HepG2 (cell line): ENCODE results near the gene COL9A3. TPM values are rescaled to one million over a fixed set of nuclear protein-coding genes. Genes with fewer than 3 reads are reported as not detected.

Experiments
- ATAC-seq: fragments of 200-7000 bp; cut with Tn5 transposase; 3 replicates; pipeline ENCODE4 v1.9.1; 2020; ENCODE audit warnings: mild to moderate bottlenecking, moderate library complexity
- BruUV-seq: library from RNA; stranded (reverse); fragments of 400-500 nt; replicated peaks from 2 replicates; lab custom pipeline; 2021; lab: Mats Ljungman, UMichigan
- CTCF ChIA-PET: fragments of 300-600 bp; formaldehyde crosslinking; extraction: SDS; loops from one replicate; lab custom pipeline; 2021; ENCODE audit warnings: low total read pairs, inconsistent platforms, low intra/inter-chr PET ratio; lab: Yijun Ruan, JAX
- POLR2A ChIA-PET: fragments of 350-600 bp; sonication (Branson Sonifier 250); formaldehyde crosslinking; loops from one replicate; lab custom pipeline; 2020; ENCODE audit warnings: antibody characterized with exemption, inconsistent platforms; lab: Yijun Ruan, JAX
- DNase-seq: peaks from one replicate; pipeline ENCODE4 v3.0.0-alpha.2; 2015; ENCODE audit warnings: low spot score
- FAIRE-seq: peaks from 3 replicates; lab custom pipeline; 2011; peaks lifted over from hg19 to GRCh38; lab: Jason Lieb, UNC
- H2AFZ ChIP-seq: one replicate; pipeline ENCODE4 v1.6.1; 2011; ENCODE audit warnings: low read length, inconsistent platforms
- H3K27ac ChIP-seq: fragments of 300-600 bp; 3 replicates; pipeline ENCODE4 v1.8.0; 2011; ENCODE audit warnings: mixed run types, mild to moderate bottlenecking, mixed read lengths, low read length, inconsistent platforms; ENCODE audit not compliant: insufficient read depth; ENCODE audit errors: extremely low read length
- H3K27me3 ChIP-seq, 2 experiments: fragments of 200-600 bp in 1 of 2; 2 replicates in 1 of 2; 3 replicates in 1 of 2; pipeline versions ENCODE4 v1.6.0 to v1.8.0; 2011; ENCODE audit warnings: low read length in 2 of 2, mild to moderate bottlenecking in 2 of 2, moderate library complexity in 2 of 2, inconsistent platforms in 1 of 2; ENCODE audit not compliant: insufficient read depth in 2 of 2, control insufficient read depth in 1 of 2
- H3K36me3 ChIP-seq, 2 experiments: fragments of 200-600 bp in 1 of 2; replicated peaks in 1 of 2; 2 replicates in 1 of 2; 3 replicates in 1 of 2; pipeline versions ENCODE4 v1.5.1 to v1.8.0; 2011; ENCODE audit warnings: low read length in 2 of 2, inconsistent platforms in 1 of 2; ENCODE audit not compliant: insufficient read depth in 2 of 2, control insufficient read depth in 1 of 2
- H3K4me1 ChIP-seq: 2 replicates; pipeline ENCODE4 v1.5.1; 2012; ENCODE audit warnings: low read length, inconsistent platforms; ENCODE audit not compliant: insufficient read depth
- H3K4me2 ChIP-seq: 2 replicates; pipeline ENCODE4 v1.6.0; 2011; ENCODE audit warnings: low read depth, low read length, inconsistent platforms
- H3K4me3 ChIP-seq, 3 experiments: fragments of 200-600 bp in 1 of 3; sonication (generic), shearing (Covaris generic) in 1 of 3; replicated peaks in 1 of 3; 2 replicates each; pipeline ENCODE4 v1.5.1; 2011 to 2016; ENCODE audit warnings: low read length in 3 of 3, inconsistent platforms in 2 of 3, low read depth in 2 of 3, mild to moderate bottlenecking in 2 of 3, control low read depth in 1 of 3, mixed read lengths in 1 of 3; ENCODE audit not compliant: insufficient read depth in 1 of 3
- H3K79me2 ChIP-seq: one replicate; pipeline ENCODE4 v1.6.1; 2011; ENCODE audit warnings: low read length, inconsistent platforms; ENCODE audit not compliant: insufficient read depth
- H3K9ac ChIP-seq: 2 replicates; pipeline ENCODE4 v1.6.0; 2011; ENCODE audit warnings: mild to moderate bottlenecking, low read depth, low read length, inconsistent platforms; ENCODE audit not compliant: insufficient read depth
- H3K9me3 ChIP-seq: 2 replicates; pipeline ENCODE4 v1.5.1; 2012; ENCODE audit warnings: mild to moderate bottlenecking, low read length
- H4K20me1 ChIP-seq: 2 replicates; pipeline ENCODE4 v1.6.0; 2011; ENCODE audit warnings: inconsistent platforms, mild to moderate bottlenecking, low read length, moderate library complexity; ENCODE audit not compliant: insufficient read depth
- CC2D1A ChIP-seq: sonication (generic); formaldehyde crosslinking; IDR thresholded peaks from 2 replicates; pipeline ENCODE4 v1.8.1; 2023; ENCODE audit warnings: mild to moderate bottlenecking, missing genetic modification reagents
- GTF2F1 ChIP-seq: fragments of 150-350 bp; IDR thresholded peaks from 2 replicates; pipeline ENCODE4 v1.6.1; 2014; ENCODE audit warnings: low read length
- HES4 ChIP-seq: sonication (generic); formaldehyde crosslinking; IDR thresholded peaks from 2 replicates; pipeline ENCODE4 v1.9.0; 2021; ENCODE audit warnings: mild to moderate bottlenecking, missing genetic modification reagents, borderline replicate concordance
- RFX1 ChIP-seq: fragments of 450-650 bp; IDR thresholded peaks from 2 replicates; pipeline ENCODE4 v1.6.1; 2017
- TEAD3 ChIP-seq: optimal IDR thresholded peaks from 2 replicates; pipeline ENCODE3; 2016; ENCODE audit warnings: borderline replicate concordance
- ZBTB7B ChIP-seq: sonication (generic); formaldehyde crosslinking; IDR thresholded peaks from 2 replicates; pipeline ENCODE4 v1.4.0; 2020; ENCODE audit warnings: missing genetic modification reagents
- ZNF605 ChIP-seq: sonication (generic); formaldehyde crosslinking; IDR thresholded peaks from 2 replicates; pipeline ENCODE4 v1.8.0; 2022; ENCODE audit warnings: mild to moderate bottlenecking, missing genetic modification reagents
- WGBS: methylation state at CpG from one replicate; pipeline ENCODE4 v1.1.6; 2017; ENCODE audit warnings: low lambda C conversion rate; 5-methylcytosine and 5-hydroxymethylcytosine counted together
- in situ Hi-C: cut with HindIII; loops from 2 replicates; pipeline ENCODE4 v1.10.0; 2017; ENCODE audit warnings: low pct_unique_long_range_greater_than_20kb; ENCODE audit not compliant: extremely low pct_ligation_motif_present
- intact Hi-C: fragments of 100-400 bp; cut with micrococcal nuclease; formaldehyde crosslinking; loops from one replicate; pipeline ENCODE4 v1.10.0; 2022; ENCODE audit not compliant: unreplicated experiment
- polyA plus RNA-seq, 8 experiments: library from polyadenylated mRNA; depleted of rRNA in 3 of 8; stranded (reverse) in 7 of 8; unstranded in 1 of 8; fragments of >200 nt; fragmentation: Illumina TruSeq in 4 of 8; extraction: Trizol in 4 of 8; gene quantifications; 2 replicates each; pipeline versions ENCODE4 v1.2.1 to v1.2.3, GENCODE V29; 2011 to 2016; ENCODE audit warnings: low read depth in 4 of 8, missing spikeins in 1 of 8, mixed read lengths in 1 of 8; ENCODE audit not compliant: insufficient read depth in 1 of 8
- total RNA-seq, 5 experiments: library from RNA; depleted of rRNA; stranded (reverse); fragments of >200 nt; fragmentation: Illumina TruSeq; extraction: Trizol; gene quantifications; 2 replicates each; pipeline ENCODE4 v1.2.3, GENCODE V29; 2016; ENCODE audit warnings: low read depth in 1 of 5
- TF ChIP-seq, protein P1 (sequence below): sonication (generic); formaldehyde crosslinking; IDR thresholded peaks from 2 replicates; pipeline ENCODE4 v1.4.0; 2020; ENCODE audit warnings: missing genetic modification reagents, mild to moderate bottlenecking, borderline replicate concordance
- TF ChIP-seq, protein P2 (sequence below): fragments of 450-650 bp; IDR thresholded peaks from 2 replicates; pipeline ENCODE4 v1.6.1; 2016
- TF ChIP-seq, protein P3 (sequence below), 2 experiments: sonication (generic) in 1 of 2; formaldehyde crosslinking in 1 of 2; IDR thresholded peaks; 2 replicates each; pipeline versions ENCODE4 v1.5.1 to v1.6.1; 2011 to 2020; ENCODE audit warnings: borderline replicate concordance in 1 of 2, low read depth in 1 of 2, low read length in 1 of 2, mild to moderate bottlenecking in 1 of 2, missing genetic modification reagents in 1 of 2, moderate library complexity in 1 of 2
- TF ChIP-seq, protein P4 (sequence below): sonication (generic); formaldehyde crosslinking; IDR thresholded peaks from 2 replicates; pipeline ENCODE4 v1.5.1; 2020; ENCODE audit warnings: mild to moderate bottlenecking, missing genetic modification reagents, moderate library complexity
- TF ChIP-seq, protein P5 (sequence below): IDR thresholded peaks from 2 replicates; pipeline ENCODE4 v1.6.1; 2016; ENCODE audit warnings: control low read depth

Gene COL9A3
- total and polyA plus RNA-seq, 2 of the 13 experiments (the other 11 are each of a cell fraction or from before 2014, with no cell fraction given), result 155 to 204 TPM

DNA sequence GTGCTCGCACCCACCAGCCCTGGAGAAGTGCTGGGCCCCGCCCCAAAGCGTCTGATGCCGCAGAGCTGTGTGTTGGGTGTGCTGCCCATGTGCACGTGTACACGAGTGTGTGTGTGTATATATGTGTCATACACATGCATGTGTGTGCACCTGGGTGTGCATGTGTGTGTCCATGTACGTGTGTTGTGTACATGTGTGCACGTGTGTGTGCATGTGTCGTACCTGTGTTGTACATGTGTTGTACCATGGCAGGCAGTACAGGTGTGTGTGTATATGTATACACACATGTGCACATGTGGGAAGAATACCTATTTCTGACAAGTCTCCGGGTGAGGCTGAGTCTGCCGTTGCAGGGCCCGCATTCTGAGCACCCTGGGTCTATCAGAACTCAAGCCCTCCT lies 26.8 kb upstream of the COL9A3 start:
- in situ Hi-C loops, result loop anchor here (5.0 to 25.0 kb wide), 3 partner anchors 123 to 278 kb away; no protein-coding TSS in a partner anchor
- H3K4me3 ChIP-seq, result no peak overlapping the region
- no peak overlapping the region for H3K9ac ChIP-seq
- no peaks in the 10 kb centered on the region for H3K79me2 ChIP-seq
- H3K4me1 ChIP-seq, result peaks cover 50% of the 10 kb centered on the region
- H2AFZ ChIP-seq, result no peak overlapping the region
- no TSS peak for BruUV-seq
- no peak for FAIRE-seq
- H3K4me2 ChIP-seq, result no peak overlapping the region
- peaks cover 16 to 66% of the 10 kb centered on the region in 2 experiments for H3K27me3 ChIP-seq
- no peaks in the 10 kb centered on the region for H3K36me3 ChIP-seq
- ChIA-PET POLR2A (interaction anchor here (0.6 kb wide), 1 partner anchor 42 kb away, joined by 3 read pairs; no protein-coding TSS in a partner anchor), CTCF (interaction anchor here (1.8 to 3.9 kb wide), 4 partner anchors 18 to 290 kb away, joined by 5 to 93 read pairs (median 16); no protein-coding TSS in a partner anchor)
- H3K9me3 ChIP-seq, result no peaks in the 10 kb centered on the region
- intact Hi-C loops, result loop anchor here (2.0 to 10.0 kb wide), 4 partner anchors 103 to 415 kb away; no protein-coding TSS in a partner anchor
- DNase-seq, result no peak
- ATAC-seq, result no peak
- no peak overlapping the region for H3K27ac ChIP-seq
- 60% methylated on average over 12 of the region's 12 CpGs for WGBS
- H4K20me1 ChIP-seq, result no peaks in the 10 kb centered on the region
- TF ChIP-seq, protein P1, sequence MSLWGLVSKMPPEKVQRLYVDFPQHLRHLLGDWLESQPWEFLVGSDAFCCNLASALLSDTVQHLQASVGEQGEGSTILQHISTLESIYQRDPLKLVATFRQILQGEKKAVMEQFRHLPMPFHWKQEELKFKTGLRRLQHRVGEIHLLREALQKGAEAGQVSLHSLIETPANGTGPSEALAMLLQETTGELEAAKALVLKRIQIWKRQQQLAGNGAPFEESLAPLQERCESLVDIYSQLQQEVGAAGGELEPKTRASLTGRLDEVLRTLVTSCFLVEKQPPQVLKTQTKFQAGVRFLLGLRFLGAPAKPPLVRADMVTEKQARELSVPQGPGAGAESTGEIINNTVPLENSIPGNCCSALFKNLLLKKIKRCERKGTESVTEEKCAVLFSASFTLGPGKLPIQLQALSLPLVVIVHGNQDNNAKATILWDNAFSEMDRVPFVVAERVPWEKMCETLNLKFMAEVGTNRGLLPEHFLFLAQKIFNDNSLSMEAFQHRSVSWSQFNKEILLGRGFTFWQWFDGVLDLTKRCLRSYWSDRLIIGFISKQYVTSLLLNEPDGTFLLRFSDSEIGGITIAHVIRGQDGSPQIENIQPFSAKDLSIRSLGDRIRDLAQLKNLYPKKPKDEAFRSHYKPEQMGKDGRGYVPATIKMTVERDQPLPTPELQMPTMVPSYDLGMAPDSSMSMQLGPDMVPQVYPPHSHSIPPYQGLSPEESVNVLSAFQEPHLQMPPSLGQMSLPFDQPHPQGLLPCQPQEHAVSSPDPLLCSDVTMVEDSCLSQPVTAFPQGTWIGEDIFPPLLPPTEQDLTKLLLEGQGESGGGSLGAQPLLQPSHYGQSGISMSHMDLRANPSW (CRISPR knock-in tag), result no peak
- TF ChIP-seq, protein P2, sequence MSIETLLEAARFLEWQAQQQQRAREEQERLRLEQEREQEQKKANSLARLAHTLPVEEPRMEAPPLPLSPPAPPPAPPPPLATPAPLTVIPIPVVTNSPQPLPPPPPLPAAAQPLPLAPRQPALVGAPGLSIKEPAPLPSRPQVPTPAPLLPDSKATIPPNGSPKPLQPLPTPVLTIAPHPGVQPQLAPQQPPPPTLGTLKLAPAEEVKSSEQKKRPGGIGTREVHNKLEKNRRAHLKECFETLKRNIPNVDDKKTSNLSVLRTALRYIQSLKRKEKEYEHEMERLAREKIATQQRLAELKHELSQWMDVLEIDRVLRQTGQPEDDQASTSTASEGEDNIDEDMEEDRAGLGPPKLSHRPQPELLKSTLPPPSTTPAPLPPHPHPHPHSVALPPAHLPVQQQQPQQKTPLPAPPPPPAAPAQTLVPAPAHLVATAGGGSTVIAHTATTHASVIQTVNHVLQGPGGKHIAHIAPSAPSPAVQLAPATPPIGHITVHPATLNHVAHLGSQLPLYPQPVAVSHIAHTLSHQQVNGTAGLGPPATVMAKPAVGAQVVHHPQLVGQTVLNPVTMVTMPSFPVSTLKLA, result peak; percentile 99
- TF ChIP-seq, protein P3, sequence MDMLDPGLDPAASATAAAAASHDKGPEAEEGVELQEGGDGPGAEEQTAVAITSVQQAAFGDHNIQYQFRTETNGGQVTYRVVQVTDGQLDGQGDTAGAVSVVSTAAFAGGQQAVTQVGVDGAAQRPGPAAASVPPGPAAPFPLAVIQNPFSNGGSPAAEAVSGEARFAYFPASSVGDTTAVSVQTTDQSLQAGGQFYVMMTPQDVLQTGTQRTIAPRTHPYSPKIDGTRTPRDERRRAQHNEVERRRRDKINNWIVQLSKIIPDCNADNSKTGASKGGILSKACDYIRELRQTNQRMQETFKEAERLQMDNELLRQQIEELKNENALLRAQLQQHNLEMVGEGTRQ (IDR thresholded peaks at IDR 0.05; ENCODE audit: low read depth, low read length), result no peak
- TF ChIP-seq, protein P3 (CRISPR knock-in tag; IDR thresholded peaks at IDR 0.05; ENCODE audit: borderline replicate concordance), result no peak
- TF ChIP-seq ZBTB7B (no peak), GTF2F1 (no peak), HES4 (CRISPR knock-in tag) (no peak), CC2D1A (no peak), TEAD3 (CRISPR knock-in tag) (peak; percentile 9), ZNF605 (0 out of 2 replicates have a peak, but pooled peaks have one; percentile 31), RFX1 (no peak)
- TF ChIP-seq, protein P4, sequence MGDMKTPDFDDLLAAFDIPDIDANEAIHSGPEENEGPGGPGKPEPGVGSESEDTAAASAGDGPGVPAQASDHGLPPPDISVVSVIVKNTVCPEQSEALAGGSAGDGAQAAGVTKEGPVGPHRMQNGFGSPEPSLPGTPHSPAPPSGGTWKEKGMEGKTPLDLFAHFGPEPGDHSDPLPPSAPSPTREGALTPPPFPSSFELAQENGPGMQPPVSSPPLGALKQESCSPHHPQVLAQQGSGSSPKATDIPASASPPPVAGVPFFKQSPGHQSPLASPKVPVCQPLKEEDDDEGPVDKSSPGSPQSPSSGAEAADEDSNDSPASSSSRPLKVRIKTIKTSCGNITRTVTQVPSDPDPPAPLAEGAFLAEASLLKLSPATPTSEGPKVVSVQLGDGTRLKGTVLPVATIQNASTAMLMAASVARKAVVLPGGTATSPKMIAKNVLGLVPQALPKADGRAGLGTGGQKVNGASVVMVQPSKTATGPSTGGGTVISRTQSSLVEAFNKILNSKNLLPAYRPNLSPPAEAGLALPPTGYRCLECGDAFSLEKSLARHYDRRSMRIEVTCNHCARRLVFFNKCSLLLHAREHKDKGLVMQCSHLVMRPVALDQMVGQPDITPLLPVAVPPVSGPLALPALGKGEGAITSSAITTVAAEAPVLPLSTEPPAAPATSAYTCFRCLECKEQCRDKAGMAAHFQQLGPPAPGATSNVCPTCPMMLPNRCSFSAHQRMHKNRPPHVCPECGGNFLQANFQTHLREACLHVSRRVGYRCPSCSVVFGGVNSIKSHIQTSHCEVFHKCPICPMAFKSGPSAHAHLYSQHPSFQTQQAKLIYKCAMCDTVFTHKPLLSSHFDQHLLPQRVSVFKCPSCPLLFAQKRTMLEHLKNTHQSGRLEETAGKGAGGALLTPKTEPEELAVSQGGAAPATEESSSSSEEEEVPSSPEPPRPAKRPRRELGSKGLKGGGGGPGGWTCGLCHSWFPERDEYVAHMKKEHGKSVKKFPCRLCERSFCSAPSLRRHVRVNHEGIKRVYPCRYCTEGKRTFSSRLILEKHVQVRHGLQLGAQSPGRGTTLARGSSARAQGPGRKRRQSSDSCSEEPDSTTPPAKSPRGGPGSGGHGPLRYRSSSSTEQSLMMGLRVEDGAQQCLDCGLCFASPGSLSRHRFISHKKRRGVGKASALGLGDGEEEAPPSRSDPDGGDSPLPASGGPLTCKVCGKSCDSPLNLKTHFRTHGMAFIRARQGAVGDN (CRISPR knock-in tag), result 0 out of 2 replicates have a peak, but pooled peaks have one; percentile 9
- TF ChIP-seq, protein P5, sequence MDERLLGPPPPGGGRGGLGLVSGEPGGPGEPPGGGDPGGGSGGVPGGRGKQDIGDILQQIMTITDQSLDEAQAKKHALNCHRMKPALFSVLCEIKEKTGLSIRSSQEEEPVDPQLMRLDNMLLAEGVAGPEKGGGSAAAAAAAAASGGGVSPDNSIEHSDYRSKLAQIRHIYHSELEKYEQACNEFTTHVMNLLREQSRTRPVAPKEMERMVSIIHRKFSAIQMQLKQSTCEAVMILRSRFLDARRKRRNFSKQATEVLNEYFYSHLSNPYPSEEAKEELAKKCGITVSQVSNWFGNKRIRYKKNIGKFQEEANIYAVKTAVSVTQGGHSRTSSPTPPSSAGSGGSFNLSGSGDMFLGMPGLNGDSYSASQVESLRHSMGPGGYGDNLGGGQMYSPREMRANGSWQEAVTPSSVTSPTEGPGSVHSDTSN (CRISPR knock-in tag), result no peak
